ENCODE data around the gene ZNF529.

- no peak for TF ChIP-seq CTCF (IDR thresholded peaks at IDR 0.05)
- no peak for TF ChIP-seq POLR2A (IDR thresholded peaks at IDR 0.05)
Observed at GRCh38 chr19:36574741-36575140, 1.6 kb upstream of the ZNF529 start.
